Measurements from ENCODE around the gene ZNF503. TPM values are rescaled to one million over a fixed set of nuclear protein-coding genes. Genes with fewer than 3 reads are reported as not detected.
"Not testable (repeated sequence)": the region's sequence is repeated elsewhere in the genome, so short reads cannot be mapped to it uniquely, and the experiment has no call there.

The ZNF503 gene
- total and polyA plus RNA-seq, 2 donors from 2014 or later, result 34.7 to 45.8 TPM

DNA sequence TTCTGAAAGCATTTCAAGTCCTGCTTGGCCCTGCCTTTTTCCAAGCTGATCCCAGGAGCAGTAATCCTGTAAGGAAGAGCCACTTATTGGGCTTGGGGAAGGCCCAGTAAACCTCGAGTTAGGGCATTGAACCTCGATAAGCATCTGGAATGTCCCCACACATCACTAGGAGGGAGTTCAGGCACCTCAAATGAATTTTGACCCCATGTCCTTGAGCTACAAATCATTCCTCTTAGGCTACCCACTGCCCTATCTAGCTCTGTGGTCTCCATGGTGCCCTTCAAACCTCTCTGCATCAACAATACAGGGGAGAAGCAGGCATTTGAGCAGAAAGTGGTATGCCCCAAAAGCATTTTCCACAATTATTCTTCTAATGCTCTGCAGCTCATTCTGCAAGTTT is 33.7 kb downstream of the ZNF503 start:
- Histone ChIP-seq H3K27me3 (ENCODE audit: control insufficient read depth, insufficient read depth, low read length) (no peaks in the 10 kb centered on the region), H3K4me3 (ENCODE audit: low read length in 3 of 3) (no peak overlapping the region), H3K36me3 (ENCODE audit: control insufficient read depth in 2 of 3, insufficient read depth in 3 of 3, low read length in 3 of 3) (no peaks in the 10 kb centered on the region), H3K4me1 (ENCODE audit: control insufficient read depth in 2 of 3, insufficient read depth in 2 of 3, low read depth in 1 of 3, low read length in 3 of 3) (peaks cover 0 to 4% (median 3%) of the 10 kb centered on the region in 3 donors), H3K27ac (ENCODE audit: low read depth in 2 of 2, low read length in 2 of 2) (no peak overlapping the region), H3K9me3 (ENCODE audit: control insufficient read depth in 2 of 3, insufficient read depth in 1 of 3, low read length in 3 of 3) (no peaks in the 10 kb centered on the region), H3K9ac (ENCODE audit: low read length in 3 of 3) (no peak overlapping the region)
- TF ChIP-seq, protein P1, sequence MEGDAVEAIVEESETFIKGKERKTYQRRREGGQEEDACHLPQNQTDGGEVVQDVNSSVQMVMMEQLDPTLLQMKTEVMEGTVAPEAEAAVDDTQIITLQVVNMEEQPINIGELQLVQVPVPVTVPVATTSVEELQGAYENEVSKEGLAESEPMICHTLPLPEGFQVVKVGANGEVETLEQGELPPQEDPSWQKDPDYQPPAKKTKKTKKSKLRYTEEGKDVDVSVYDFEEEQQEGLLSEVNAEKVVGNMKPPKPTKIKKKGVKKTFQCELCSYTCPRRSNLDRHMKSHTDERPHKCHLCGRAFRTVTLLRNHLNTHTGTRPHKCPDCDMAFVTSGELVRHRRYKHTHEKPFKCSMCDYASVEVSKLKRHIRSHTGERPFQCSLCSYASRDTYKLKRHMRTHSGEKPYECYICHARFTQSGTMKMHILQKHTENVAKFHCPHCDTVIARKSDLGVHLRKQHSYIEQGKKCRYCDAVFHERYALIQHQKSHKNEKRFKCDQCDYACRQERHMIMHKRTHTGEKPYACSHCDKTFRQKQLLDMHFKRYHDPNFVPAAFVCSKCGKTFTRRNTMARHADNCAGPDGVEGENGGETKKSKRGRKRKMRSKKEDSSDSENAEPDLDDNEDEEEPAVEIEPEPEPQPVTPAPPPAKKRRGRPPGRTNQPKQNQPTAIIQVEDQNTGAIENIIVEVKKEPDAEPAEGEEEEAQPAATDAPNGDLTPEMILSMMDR (IDR thresholded peaks at IDR 0.05; ENCODE audit: borderline replicate concordance, extremely low read depth, insufficient read depth), result no peak
- peak in 3 of 5 donors; percentile 45 to 74 (median 70) for DNase-seq
- intact Hi-C loops (cut with DNase I), result no loop called here
- FAIRE-seq, result no peak

DNA sequence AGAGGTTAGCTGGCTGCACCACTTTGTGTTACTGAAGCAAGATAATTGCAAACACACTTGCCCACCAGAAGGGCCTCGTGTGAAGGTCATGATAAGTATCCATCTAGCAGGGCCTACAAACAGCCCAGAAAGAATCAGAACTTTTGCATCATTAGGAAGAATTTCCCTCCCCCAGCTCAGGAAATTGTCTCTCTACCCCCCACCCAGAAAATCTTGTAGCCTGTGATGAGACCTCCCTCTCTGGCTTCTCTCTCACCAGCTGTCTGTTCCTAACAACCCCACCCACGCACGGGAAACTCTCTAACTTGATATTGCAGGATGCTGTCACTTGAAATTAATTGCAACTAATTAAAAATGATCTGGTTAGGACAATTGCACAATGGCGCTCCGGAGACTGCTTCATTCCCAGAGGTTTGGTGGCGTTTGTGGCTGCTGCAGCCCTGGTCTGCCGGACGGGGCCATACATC is 34.5 kb downstream of the ZNF503 start:
- Histone ChIP-seq H3K9ac (ENCODE audit: low read length in 3 of 3) (no peak overlapping the region), H3K4me1 (ENCODE audit: control insufficient read depth in 2 of 3, insufficient read depth in 2 of 3, low read depth in 1 of 3, low read length in 3 of 3) (peaks cover 0 to 4% (median 3%) of the 10 kb centered on the region in 3 donors), H3K27me3 (ENCODE audit: control insufficient read depth, insufficient read depth, low read length) (no peaks in the 10 kb centered on the region), H3K36me3 (ENCODE audit: control insufficient read depth in 2 of 3, insufficient read depth in 3 of 3, low read length in 3 of 3) (no peaks in the 10 kb centered on the region), H3K9me3 (ENCODE audit: control insufficient read depth in 2 of 3, insufficient read depth in 1 of 3, low read length in 3 of 3) (no peaks in the 10 kb centered on the region), H3K27ac (ENCODE audit: low read depth in 2 of 2, low read length in 2 of 2) (no peak overlapping the region), H3K4me3 (ENCODE audit: low read length in 3 of 3) (no peak overlapping the region)
- FAIRE-seq, result no peak
- TF ChIP-seq, protein P1 (IDR thresholded peaks at IDR 0.05; ENCODE audit: borderline replicate concordance, extremely low read depth, insufficient read depth), result no peak
- intact Hi-C loops (cut with DNase I), result no loop called here
- peak; percentile 79 to 94 (median 84) for DNase-seq

DNA sequence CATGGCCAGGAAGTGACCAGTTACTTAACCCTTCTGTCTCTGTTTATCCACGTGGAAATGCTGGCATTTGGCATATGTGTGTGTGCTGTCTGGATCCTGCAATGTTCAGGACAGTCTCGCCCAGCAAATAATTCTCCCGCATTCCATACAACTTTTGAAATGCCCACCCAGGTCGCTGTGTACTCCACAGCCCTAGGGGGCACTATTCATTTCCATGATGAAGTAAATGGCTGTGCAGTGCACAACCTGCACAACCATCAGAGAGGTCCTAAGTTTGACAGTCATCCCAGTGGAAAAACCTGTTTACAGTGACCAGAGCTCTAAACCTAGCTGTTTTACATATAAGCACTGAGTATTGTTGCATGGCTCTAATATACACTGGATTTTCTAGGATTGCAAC is 38.1 kb downstream of the ZNF503 start:
- TF ChIP-seq, protein P1 (IDR thresholded peaks at IDR 0.05; ENCODE audit: borderline replicate concordance, extremely low read depth, insufficient read depth), result no peak
- no peaks in the 10 kb centered on the region for H3K36me3 ChIP-seq (ENCODE audit: control insufficient read depth in 2 of 3, insufficient read depth in 3 of 3, low read length in 3 of 3)
- FAIRE-seq, result no peak
- intact Hi-C loops (cut with DNase I), result no loop called here
- H3K4me1 ChIP-seq (ENCODE audit: control insufficient read depth in 2 of 3, insufficient read depth in 2 of 3, low read depth in 1 of 3, low read length in 3 of 3), result peaks cover 0 to 4% (median 3%) of the 10 kb centered on the region in 3 donors
- H3K9me3 ChIP-seq (ENCODE audit: control insufficient read depth in 2 of 3, insufficient read depth in 1 of 3, low read length in 3 of 3), result no peaks in the 10 kb centered on the region
- no peak overlapping the region for H3K9ac ChIP-seq (ENCODE audit: low read length in 3 of 3)
- no peaks in the 10 kb centered on the region for H3K27me3 ChIP-seq (ENCODE audit: control insufficient read depth, insufficient read depth, low read length)
- H3K4me3 ChIP-seq (ENCODE audit: low read length in 3 of 3), result no peak overlapping the region
- DNase-seq, result no peak
- H3K27ac ChIP-seq (ENCODE audit: low read depth in 2 of 2, low read length in 2 of 2), result no peak overlapping the region

DNA sequence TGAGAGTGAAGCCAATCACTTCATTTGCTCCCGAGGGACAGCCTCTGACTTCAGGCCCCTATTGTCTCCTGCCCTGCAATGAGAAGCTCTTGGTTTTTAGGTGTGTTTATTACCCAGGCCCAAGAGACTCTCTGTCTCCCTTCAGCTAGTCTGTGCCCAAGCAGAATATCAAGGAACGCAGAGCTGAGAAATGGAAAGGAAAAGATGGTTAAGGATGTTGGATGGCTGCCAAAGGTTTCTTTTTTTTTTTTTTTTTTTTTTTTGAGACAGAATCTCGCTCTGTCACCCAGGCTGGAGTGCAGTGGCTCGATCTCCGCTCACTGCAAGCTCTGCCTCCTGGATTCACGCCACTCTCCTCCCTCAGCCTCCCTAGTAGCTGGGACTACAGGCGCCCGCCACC is 41.7 kb downstream of the ZNF503 start:
- H3K4me3 ChIP-seq (ENCODE audit: low read length in 3 of 3); intact Hi-C loops (cut with DNase I); H3K27me3 ChIP-seq (ENCODE audit: control insufficient read depth, insufficient read depth, low read length); H3K36me3 ChIP-seq (ENCODE audit: control insufficient read depth in 2 of 3, insufficient read depth in 3 of 3, low read length in 3 of 3); FAIRE-seq; H3K27ac ChIP-seq (ENCODE audit: low read depth in 2 of 2, low read length in 2 of 2); H3K9ac ChIP-seq (ENCODE audit: low read length in 3 of 3); H3K9me3 ChIP-seq (ENCODE audit: control insufficient read depth in 2 of 3, insufficient read depth in 1 of 3, low read length in 3 of 3); H3K4me1 ChIP-seq (ENCODE audit: control insufficient read depth in 2 of 3, insufficient read depth in 2 of 3, low read depth in 1 of 3, low read length in 3 of 3); DNase-seq: not testable (repeated sequence)
